ENCODE data around the gene PSME4.

The PSME4 gene

GRCh38 chr2:53820048-53820447, 150.7 kb downstream of the PSME4 start:
- no peak for DNase-seq
- 100% methylated on average over 1 of the region's 9 CpGs for WGBS (ENCODE audit: insufficient coverage)
- no peaks in the 10 kb centered on the region for H3K27me3 ChIP-seq (replicated peaks in 2 of 5; ENCODE audit: control insufficient read depth in 4 of 5, insufficient read depth in 5 of 5, low read length in 4 of 5)
- H3K4me1 ChIP-seq (ENCODE audit: control extremely low read depth in 1 of 4, control insufficient read depth in 4 of 4, insufficient read depth in 4 of 4, low read length in 3 of 4) = no peaks in the 10 kb centered on the region
- H3K4me3 ChIP-seq (ENCODE audit: control insufficient read depth in 1 of 7, extremely low read depth in 1 of 7, insufficient read depth in 4 of 7, low read depth in 2 of 7, low read length in 6 of 7) = no peak overlapping the region
- H3K36me3 ChIP-seq (ENCODE audit: control insufficient read depth in 4 of 4, insufficient read depth in 4 of 4, low read length in 3 of 4) = peaks cover 8 to 31% (median 19%) of the 10 kb centered on the region in 4 experiments
- ChIA-PET POLR2A (no interaction called here), CTCF (interaction anchor here (1.5 kb wide), 1 partner anchor 10 kb away, joined by 4 read pairs; no protein-coding TSS in a partner anchor)
- H3K9me3 ChIP-seq (ENCODE audit: control extremely low read depth in 1 of 5, control insufficient read depth in 4 of 5, insufficient read depth in 2 of 5, low read depth in 1 of 5, low read length in 4 of 5) = no peaks in the 10 kb centered on the region
- H3K27ac ChIP-seq (ENCODE audit: insufficient read depth in 1 of 2, low read depth in 1 of 2, low read length in 2 of 2, poor library complexity in 1 of 2, severe bottlenecking in 2 of 2) = no peak overlapping the region

- no peak for DNase-seq
- Histone ChIP-seq H3K4me1 (ENCODE audit: control extremely low read depth in 1 of 4, control insufficient read depth in 4 of 4, insufficient read depth in 4 of 4, low read length in 3 of 4) (no peaks in the 10 kb centered on the region), H3K27ac (ENCODE audit: insufficient read depth in 1 of 2, low read depth in 1 of 2, low read length in 2 of 2, poor library complexity in 1 of 2, severe bottlenecking in 2 of 2) (no peak overlapping the region), H3K4me3 (ENCODE audit: control insufficient read depth in 1 of 7, extremely low read depth in 1 of 7, insufficient read depth in 4 of 7, low read depth in 2 of 7, low read length in 6 of 7) (no peak overlapping the region), H3K9me3 (ENCODE audit: control extremely low read depth in 1 of 5, control insufficient read depth in 4 of 5, insufficient read depth in 2 of 5, low read depth in 1 of 5, low read length in 4 of 5) (no peaks in the 10 kb centered on the region), H3K27me3 (replicated peaks in 2 of 5; ENCODE audit: control insufficient read depth in 4 of 5, insufficient read depth in 5 of 5, low read length in 4 of 5) (no peaks in the 10 kb centered on the region), H3K36me3 (ENCODE audit: control insufficient read depth in 4 of 4, insufficient read depth in 4 of 4, low read length in 3 of 4) (peaks cover 10 to 34% (median 19%) of the 10 kb centered on the region in 4 experiments)
- POLR2A ChIA-PET = no interaction called here
- CTCF ChIA-PET = interaction anchor here (1.5 kb wide), 1 partner anchor 10 kb away, joined by 4 read pairs; no protein-coding TSS in a partner anchor
- 100% methylated on average over 1 of the region's 4 CpGs for WGBS (ENCODE audit: insufficient coverage)
These were observed 151.2 kb downstream of the PSME4 start for GRCh38 chr2:53819634-53820033.

- Histone ChIP-seq H3K27me3 (replicated peaks in 2 of 5; ENCODE audit: control insufficient read depth in 4 of 5, insufficient read depth in 5 of 5, low read length in 4 of 5) (no peaks in the 10 kb centered on the region), H3K27ac (ENCODE audit: insufficient read depth in 1 of 2, low read depth in 1 of 2, low read length in 2 of 2, poor library complexity in 1 of 2, severe bottlenecking in 2 of 2) (no peak overlapping the region), H3K9me3 (ENCODE audit: control extremely low read depth in 1 of 5, control insufficient read depth in 4 of 5, insufficient read depth in 2 of 5, low read depth in 1 of 5, low read length in 4 of 5) (no peaks in the 10 kb centered on the region), H3K4me1 (ENCODE audit: control extremely low read depth in 1 of 4, control insufficient read depth in 4 of 4, insufficient read depth in 4 of 4, low read length in 3 of 4) (no peaks in the 10 kb centered on the region), H3K36me3 (ENCODE audit: control insufficient read depth in 4 of 4, insufficient read depth in 4 of 4, low read length in 3 of 4) (peaks cover 12 to 40% (median 19%) of the 10 kb centered on the region in 4 experiments), H3K4me3 (ENCODE audit: control insufficient read depth in 1 of 7, extremely low read depth in 1 of 7, insufficient read depth in 4 of 7, low read depth in 2 of 7, low read length in 6 of 7) (no peak overlapping the region)
- no peak for DNase-seq
- WGBS (ENCODE audit: insufficient coverage) = 97% methylated on average over 3 of the region's 3 CpGs
- ChIA-PET CTCF (interaction anchor here (1.5 kb wide), 1 partner anchor 11 kb away, joined by 4 read pairs; no protein-coding TSS in a partner anchor), POLR2A (no interaction called here)
These were observed 151.8 kb downstream of the PSME4 start for GRCh38 chr2:53818854-53819435.

Measured in common myeloid progenitor, CD34-positive (primary cell).